ENCODE measurements around the gene DHX30. TPM values are rescaled to one million over a fixed set of nuclear protein-coding genes. Genes with fewer than 3 reads are reported as not detected.
"Not testable (repeated sequence)": the region's sequence is repeated elsewhere in the genome, so short reads cannot be mapped to it uniquely, and the experiment has no call there.

The DHX30 gene
- total RNA-seq (41.8 TPM), polyA plus RNA-seq (52.0 TPM)

GRCh38 chr3:47802734-47803479 lies at the start of gene DHX30:
Gene DHX30 (plus strand): TSS chr3:47803138. CDS start chr3:47810684, 7,546 bp downstream.
- WGBS: under 1% methylated on average over 90 of the region's 90 CpGs

GRCh38 chr3:47758261-47759025 lies 44.5 kb upstream of the DHX30 start:
- H3K27ac ChIP-seq (ENCODE audit: low read depth): no peak overlapping the region
- H3K4me1 ChIP-seq (ENCODE audit: insufficient read depth): no peaks in the 10 kb centered on the region
- 90% methylated on average over 14 of the region's 14 CpGs for WGBS
- no peak for DNase-seq (ENCODE audit: extremely low spot score)
- H3K4me3 ChIP-seq (ENCODE audit: low read depth, low read length): no peak overlapping the region
- H3K36me3 ChIP-seq (ENCODE audit: insufficient read depth): peaks cover 2% of the 10 kb centered on the region

More at GRCh38 chr3:47802734-47803479, at the start of gene DHX30:
- DNase-seq (ENCODE audit: extremely low spot score): peak; percentile 77
- peak within 1 kb of the TSS; percentile 94 for H3K4me3 ChIP-seq (ENCODE audit: low read depth, low read length)
- no peaks in the 10 kb centered on the region for H3K36me3 ChIP-seq (ENCODE audit: insufficient read depth)
- H3K4me1 ChIP-seq (ENCODE audit: insufficient read depth): no peaks in the 10 kb centered on the region
- H3K27ac ChIP-seq (ENCODE audit: low read depth): peak within 1 kb of the TSS; percentile 91

- WGBS: 94% methylated on average over 4 of the region's 4 CpGs
- not testable (repeated sequence) for H3K36me3 ChIP-seq (ENCODE audit: insufficient read depth); H3K4me1 ChIP-seq (ENCODE audit: insufficient read depth); H3K4me3 ChIP-seq (ENCODE audit: low read depth, low read length); H3K27ac ChIP-seq (ENCODE audit: low read depth); DNase-seq (ENCODE audit: extremely low spot score)
Measured at GRCh38 chr3:47760207-47760606, 42.7 kb upstream of the DHX30 start.

- Histone ChIP-seq H3K36me3 (ENCODE audit: insufficient read depth) (peaks cover 2% of the 10 kb centered on the region), H3K4me3 (ENCODE audit: low read depth, low read length) (no peak overlapping the region), H3K4me1 (ENCODE audit: insufficient read depth) (no peaks in the 10 kb centered on the region), H3K27ac (ENCODE audit: low read depth) (no peak overlapping the region)
- DNase-seq (ENCODE audit: extremely low spot score): no peak
- 93% methylated on average over 4 of the region's 4 CpGs for WGBS
Measured at GRCh38 chr3:47761046-47761445, 41.9 kb upstream of the DHX30 start.

- 56% methylated on average over 4 of the region's 4 CpGs for WGBS
- no peak overlapping the region for H3K27ac ChIP-seq (ENCODE audit: low read depth)
- H3K4me3 ChIP-seq (ENCODE audit: low read depth, low read length): no peak overlapping the region
- DNase-seq (ENCODE audit: extremely low spot score): no peak
- H3K4me1 ChIP-seq (ENCODE audit: insufficient read depth): no peaks in the 10 kb centered on the region
- H3K36me3 ChIP-seq (ENCODE audit: insufficient read depth): no peaks in the 10 kb centered on the region
Measured at GRCh38 chr3:47762233-47762632, 40.7 kb upstream of the DHX30 start.

GRCh38 chr3:47766186-47766585 lies 36.8 kb upstream of the DHX30 start:
- Histone ChIP-seq H3K36me3 (ENCODE audit: insufficient read depth) (no peaks in the 10 kb centered on the region), H3K4me3 (ENCODE audit: low read depth, low read length) (no peak overlapping the region), H3K27ac (ENCODE audit: low read depth) (no peak overlapping the region), H3K4me1 (ENCODE audit: insufficient read depth) (no peaks in the 10 kb centered on the region)
- 91% methylated on average over 4 of the region's 4 CpGs for WGBS
- no peak for DNase-seq (ENCODE audit: extremely low spot score)

GRCh38 chr3:47772047-47772446 lies 30.9 kb upstream of the DHX30 start:
- H3K4me1 ChIP-seq (ENCODE audit: insufficient read depth): no peaks in the 10 kb centered on the region
- no peaks in the 10 kb centered on the region for H3K36me3 ChIP-seq (ENCODE audit: insufficient read depth)
- H3K27ac ChIP-seq (ENCODE audit: low read depth): no peak overlapping the region
- 98% methylated on average over 8 of the region's 8 CpGs for WGBS
- no peak overlapping the region for H3K4me3 ChIP-seq (ENCODE audit: low read depth, low read length)
- no peak for DNase-seq (ENCODE audit: extremely low spot score)

- no peak overlapping the region for H3K27ac ChIP-seq (ENCODE audit: low read depth)
- DNase-seq (ENCODE audit: extremely low spot score): no peak
- H3K36me3 ChIP-seq (ENCODE audit: insufficient read depth): no peaks in the 10 kb centered on the region
- H3K4me1 ChIP-seq (ENCODE audit: insufficient read depth): no peaks in the 10 kb centered on the region
- H3K4me3 ChIP-seq (ENCODE audit: low read depth, low read length): no peak overlapping the region
- 54% methylated on average over 8 of the region's 8 CpGs for WGBS
Measured at GRCh38 chr3:47772788-47773187, 30.1 kb upstream of the DHX30 start.

- DNase-seq (ENCODE audit: extremely low spot score): no peak
- WGBS: 93% methylated on average over 3 of the region's 3 CpGs
Measured at GRCh38 chr3:47778746-47779145, 24.2 kb upstream of the DHX30 start.

GRCh38 chr3:47780741-47781684 lies 21.9 kb upstream of the DHX30 start:
- Histone ChIP-seq H3K4me3 (ENCODE audit: low read depth, low read length) (peak overlapping the region; percentile 84), H3K36me3 (ENCODE audit: insufficient read depth) (no peaks in the 10 kb centered on the region), H3K4me1 (ENCODE audit: insufficient read depth) (no peaks in the 10 kb centered on the region), H3K27ac (ENCODE audit: low read depth) (peak overlapping the region; percentile 96)
- under 1% methylated on average over 54 of the region's 54 CpGs for WGBS
- DNase-seq (ENCODE audit: extremely low spot score): peak; percentile 33

More at GRCh38 chr3:47778746-47779145, 24.2 kb upstream of the DHX30 start:
- H3K4me3 ChIP-seq (ENCODE audit: low read depth, low read length): no peak overlapping the region
- H3K4me1 ChIP-seq (ENCODE audit: insufficient read depth): no peaks in the 10 kb centered on the region
- no peaks in the 10 kb centered on the region for H3K36me3 ChIP-seq (ENCODE audit: insufficient read depth)
- H3K27ac ChIP-seq (ENCODE audit: low read depth): no peak overlapping the region

- Histone ChIP-seq H3K4me3 (ENCODE audit: low read depth, low read length) (peak within 1 kb of the TSS; percentile 84), H3K27ac (ENCODE audit: low read depth) (peak within 1 kb of the TSS; percentile 97), H3K36me3 (ENCODE audit: insufficient read depth) (no peaks in the 10 kb centered on the region), H3K4me1 (ENCODE audit: insufficient read depth) (no peaks in the 10 kb centered on the region)
- under 1% methylated on average over 79 of the region's 79 CpGs for WGBS
- DNase-seq (ENCODE audit: extremely low spot score): peak; percentile 90
Measured at GRCh38 chr3:47781685-47782445, 21.1 kb upstream of the DHX30 start, which contains the start of gene SMARCC1. Gene SMARCC1 (minus strand): TSS chr3:47781893. CDS start chr3:47781797, 96 bp downstream.

GRCh38 chr3:47782446-47783308 lies 20.3 kb upstream of the DHX30 start:
- no peaks in the 10 kb centered on the region for H3K36me3 ChIP-seq (ENCODE audit: insufficient read depth)
- H3K4me3 ChIP-seq (ENCODE audit: low read depth, low read length): peak overlapping the region; percentile 84
- no peaks in the 10 kb centered on the region for H3K4me1 ChIP-seq (ENCODE audit: insufficient read depth)
- 65% methylated on average over 23 of the region's 23 CpGs for WGBS
- H3K27ac ChIP-seq (ENCODE audit: low read depth): peak overlapping the region; percentile 97
- DNase-seq (ENCODE audit: extremely low spot score): no peak
